HG03439 (cell line): ENCODE measurements around the gene CEP164.
A peak's percentile ranks its signal among the peaks of the same experiment; 100 is the strongest.

Experiments used
- ATAC-seq: cut with Tn5 transposase; IDR thresholded peaks from one replicate; pipeline ENCODE4 v1.9.1; 2021; ENCODE audit warnings: mild to moderate bottlenecking, moderate library complexity; ENCODE audit not compliant: unreplicated experiment

Gene CEP164

GRCh38 chr11:117437041-117437790, 109.6 kb downstream of the CEP164 start:
- ATAC-seq, result no peak

GRCh38 chr11:117437791-117438130, 110.1 kb downstream of the CEP164 start:
- no peak for ATAC-seq

- no peak for ATAC-seq
Observed at GRCh38 chr11:117438371-117439000, 110.8 kb downstream of the CEP164 start.

DNA sequence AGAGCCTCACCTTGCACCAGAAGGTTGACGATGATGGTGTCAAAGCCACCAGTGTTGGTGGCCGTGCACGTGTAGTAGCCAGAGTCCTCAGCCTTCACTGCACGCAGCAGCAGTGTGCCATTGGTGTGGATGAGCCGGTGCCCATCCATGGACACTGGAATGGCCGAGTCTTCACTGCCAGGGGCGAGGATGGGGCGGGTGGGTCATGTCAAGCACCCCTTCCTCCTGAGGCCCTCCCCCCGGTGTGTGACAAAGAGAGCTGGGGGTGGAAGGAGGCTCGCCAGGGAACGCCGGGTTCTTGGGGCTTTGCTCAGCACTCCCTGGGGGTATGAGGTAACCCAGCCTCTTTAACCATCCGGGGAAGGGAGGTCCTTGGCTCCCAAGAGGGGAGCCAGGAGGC, 111.6 kb downstream of the CEP164 start:
- no peak for ATAC-seq

GRCh38 chr11:117440258-117440657, 112.6 kb downstream of the CEP164 start:
- no peak for ATAC-seq

- no peak for ATAC-seq
Observed at GRCh38 chr11:117441146-117441975, 113.7 kb downstream of the CEP164 start.

- ATAC-seq, result no peak
Observed at GRCh38 chr11:117442049-117442868, 114.6 kb downstream of the CEP164 start.

DNA sequence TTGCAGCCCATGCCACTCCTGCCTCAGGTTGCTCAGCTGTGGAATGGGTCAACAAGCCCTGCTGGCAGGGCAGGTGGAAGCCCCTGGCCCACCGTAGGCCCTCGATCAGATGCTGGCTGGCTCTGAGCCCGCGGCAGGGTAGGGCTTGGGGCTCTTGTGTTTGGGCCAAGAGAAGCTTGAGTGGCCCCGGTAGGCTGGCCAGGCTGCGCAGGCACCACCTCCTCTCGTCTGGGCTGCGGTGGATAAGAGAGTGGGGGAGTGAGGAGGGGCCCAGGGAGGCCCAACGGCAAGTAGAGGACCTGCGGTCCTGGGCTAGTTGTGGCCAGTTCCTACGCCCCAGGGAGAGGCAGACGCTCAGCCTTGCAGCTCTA, 115.2 kb downstream of the CEP164 start:
- ATAC-seq, result no peak

GRCh38 chr11:117443266-117444186, 115.9 kb downstream of the CEP164 start:
- ATAC-seq, result no peak

GRCh38 chr11:117444256-117444655, 116.6 kb downstream of the CEP164 start:
- ATAC-seq, result no peak

DNA sequence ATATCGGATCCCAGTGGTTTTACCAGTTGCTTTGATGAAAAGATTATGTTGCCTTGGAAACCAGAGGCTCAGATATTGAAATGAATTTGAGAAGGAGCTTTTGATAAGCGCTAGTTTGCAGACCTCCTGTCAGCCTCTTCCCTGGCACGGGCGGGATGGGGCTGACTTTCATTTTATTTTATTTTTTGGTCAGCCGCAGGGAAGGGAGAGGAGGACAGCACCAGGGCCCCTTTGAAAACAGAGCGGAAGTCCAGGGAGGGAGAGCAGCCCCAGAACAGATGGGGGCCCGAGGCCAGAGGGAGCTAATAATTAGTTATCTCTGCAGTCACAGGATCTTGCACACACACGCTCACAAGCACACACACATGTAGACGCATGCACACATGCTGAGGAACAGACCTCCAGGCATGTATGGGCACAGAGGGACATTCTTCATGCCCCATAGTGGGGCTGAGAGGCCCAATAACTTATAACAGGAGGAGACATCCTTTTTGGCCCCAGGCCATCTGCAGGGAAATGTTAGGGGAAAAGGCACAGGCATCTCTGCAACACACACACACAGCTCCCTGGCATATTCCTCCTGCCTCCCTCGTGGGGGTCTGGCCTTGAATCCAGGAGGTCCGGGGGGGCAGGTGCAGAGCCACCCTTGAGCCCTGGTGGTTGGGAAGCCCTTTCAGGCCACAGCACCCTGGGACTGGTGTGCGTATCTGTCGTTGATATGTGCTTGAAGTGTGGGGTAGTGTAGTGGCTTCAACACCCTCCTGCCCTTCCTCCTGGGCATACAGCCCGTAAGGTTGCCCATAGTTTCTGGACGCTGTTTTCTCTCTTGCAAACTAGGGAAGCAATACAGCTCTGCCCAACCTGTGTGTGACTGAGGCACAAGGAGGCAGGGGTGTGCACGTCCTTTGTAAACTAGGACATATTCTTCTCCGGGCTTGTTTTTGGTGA, 117.3 kb downstream of the CEP164 start:
- ATAC-seq, result no peak

- no peak for ATAC-seq
Observed at GRCh38 chr11:117449111-117449693, 121.5 kb downstream of the CEP164 start.

DNA sequence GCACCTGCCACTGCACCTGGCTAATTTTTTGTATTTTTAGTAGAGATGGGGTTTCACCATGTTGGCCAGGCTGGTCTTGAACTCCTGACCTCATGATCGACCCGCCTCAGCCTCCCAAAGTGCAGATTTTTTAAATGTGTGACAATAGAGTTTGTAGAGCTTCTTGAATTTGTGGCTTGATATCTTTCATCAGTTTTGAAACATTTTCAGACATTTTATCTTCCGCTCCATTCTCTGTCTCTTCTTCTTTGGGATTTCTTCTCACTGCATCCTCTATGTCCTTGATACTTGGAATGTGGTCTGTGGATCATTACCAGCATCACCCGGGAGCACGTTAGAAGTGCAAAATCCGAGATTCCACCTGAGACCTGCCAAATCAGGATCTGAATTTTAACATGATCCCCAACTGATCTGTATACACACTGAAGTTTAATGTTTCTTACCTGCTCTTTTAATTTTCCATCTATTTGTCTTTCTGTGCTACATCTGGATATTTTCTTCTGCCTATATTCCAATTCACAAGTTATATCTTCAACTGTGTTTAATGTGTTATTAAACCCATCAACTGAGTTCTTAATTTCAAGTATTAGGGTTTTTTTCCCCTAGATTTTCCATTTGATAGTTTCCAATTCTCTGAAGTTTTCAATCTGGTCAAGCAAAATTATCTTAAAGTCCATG, 126.4 kb downstream of the CEP164 start:
- ATAC-seq, result no peak

DNA sequence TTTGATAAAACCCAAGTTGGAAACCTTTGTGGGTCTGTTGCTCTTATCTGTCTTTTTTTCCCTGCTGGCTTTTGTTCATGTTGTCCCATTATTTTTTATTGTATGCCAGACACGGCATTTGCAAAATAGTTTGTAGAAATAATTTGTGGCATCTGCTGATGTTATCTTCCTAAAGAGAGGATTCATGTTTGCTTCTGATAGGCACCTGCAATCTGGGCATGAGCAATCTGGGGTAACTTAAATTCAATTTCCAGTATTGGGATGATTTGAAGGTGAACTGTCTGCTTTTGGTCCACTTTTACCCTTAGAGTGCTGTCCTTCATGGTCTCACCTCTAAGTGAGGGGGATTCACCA, 126.9 kb downstream of the CEP164 start:
- ATAC-seq, result no peak

DNA sequence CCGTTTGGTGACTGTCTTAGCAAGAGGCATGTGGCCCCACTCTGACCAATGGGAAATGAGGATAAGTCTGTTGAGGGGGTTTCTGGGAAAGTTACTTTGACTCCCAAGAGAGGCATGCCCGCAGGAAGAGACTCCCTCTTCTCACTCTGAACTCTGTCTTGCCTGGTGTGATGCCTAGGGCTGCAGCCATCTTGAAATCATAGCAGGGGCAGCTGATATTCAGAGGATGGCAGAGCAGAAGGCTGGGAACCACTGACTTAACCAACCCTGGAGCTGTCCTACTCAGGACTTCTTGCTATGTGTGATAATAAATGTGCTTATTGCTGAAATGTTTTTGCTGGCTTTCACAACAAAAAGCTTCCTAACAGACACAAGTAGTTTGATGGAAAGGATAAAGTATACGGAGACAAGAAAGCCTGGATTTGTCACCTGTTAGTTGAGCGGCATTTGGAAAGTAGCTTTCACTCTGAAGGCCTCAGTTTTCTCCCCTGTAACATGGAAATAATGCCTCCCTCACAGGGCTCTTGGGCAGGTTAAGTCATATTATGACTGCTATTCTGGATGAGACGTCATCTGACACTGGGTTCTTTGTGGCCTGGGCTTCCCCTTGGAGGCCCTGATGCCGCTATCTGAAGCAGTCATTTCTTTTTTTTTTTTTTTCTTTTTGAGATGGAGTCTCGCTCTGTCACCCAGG, 128.5 kb downstream of the CEP164 start:
- ATAC-seq, result peak; percentile 54

- ATAC-seq, result peak; percentile 15
Observed at GRCh38 chr11:117456721-117457029, 129.0 kb downstream of the CEP164 start.

DNA sequence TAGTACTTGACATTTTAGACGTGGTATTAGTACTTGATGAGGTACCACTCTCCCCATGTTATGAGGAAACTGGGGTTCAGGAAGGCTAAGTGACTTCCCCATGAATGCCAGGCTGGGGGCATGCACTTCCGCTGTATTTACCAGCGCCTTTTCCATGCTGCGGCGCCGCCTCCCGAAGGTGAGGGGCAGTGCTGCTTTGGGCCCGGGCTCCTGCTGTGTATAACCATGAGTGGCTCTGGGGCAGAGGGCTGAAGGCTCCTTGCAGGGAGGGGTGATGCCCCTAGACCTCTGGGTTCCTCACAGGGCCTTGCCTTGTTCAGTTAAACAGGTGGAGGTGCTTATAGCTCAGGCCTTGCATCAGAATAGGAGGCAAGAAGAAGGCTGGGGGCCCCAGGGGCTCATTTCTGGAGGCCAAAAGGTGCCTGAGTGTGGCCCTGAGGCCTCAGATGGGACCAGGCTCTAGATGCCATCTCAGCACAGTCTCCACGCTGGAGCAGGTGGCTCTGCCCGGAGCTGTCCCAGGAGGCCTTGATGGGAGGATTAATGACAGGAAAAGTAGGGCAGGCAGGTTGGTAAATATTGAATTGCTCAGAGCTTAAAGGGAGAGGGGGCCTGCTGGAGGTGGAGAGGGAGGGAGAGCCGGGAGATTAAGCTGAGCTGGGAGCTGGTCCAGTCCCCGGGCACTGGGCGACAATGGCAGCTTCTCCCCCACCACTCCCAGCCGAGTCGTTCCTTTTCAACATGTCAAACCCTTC, 129.6 kb downstream of the CEP164 start:
- no peak for ATAC-seq
